Cardiac muscle cell (in vitro differentiated cells and primary cell): Measurements from ENCODE around the gene PDE4B. TPM values are rescaled to one million over a fixed set of nuclear protein-coding genes. Genes with fewer than 3 reads are reported as not detected.

Experiments
- DNase-seq, 2 donors: peaks; one replicate each; pipeline versions ENCODE4 v3.0.0 to v3.0.0-alpha.2; 2010 to 2017; ENCODE audit warnings: low read depth in 1 of 2, low spot score in 1 of 2
- H3K27ac ChIP-seq: fragments of 200-600 bp; sonication (generic); 2 replicates; pipeline ENCODE4 v1.5.1; 2016
- H3K27me3 ChIP-seq: fragments of 200-600 bp; sonication (generic); 2 replicates; pipeline ENCODE4 v1.6.0; 2016; ENCODE audit warnings: control low read depth
- H3K36me3 ChIP-seq: fragments of 200-600 bp; sonication (generic); 2 replicates; pipeline ENCODE4 v1.5.1; 2016; ENCODE audit warnings: control low read depth
- H3K4me1 ChIP-seq: fragments of 200-600 bp; sonication (generic); 2 replicates; pipeline ENCODE4 v1.8.1; 2017; ENCODE audit warnings: low read depth, mild to moderate bottlenecking, mixed run types
- H3K4me3 ChIP-seq: fragments of 200-600 bp; sonication (generic); 2 replicates; pipeline ENCODE4 v1.5.1; 2016; ENCODE audit warnings: mild to moderate bottlenecking
- H3K9me3 ChIP-seq: fragments of 200-600 bp; sonication (generic); 2 replicates; pipeline ENCODE4 v1.5.1; 2017; ENCODE audit warnings: low read depth, mild to moderate bottlenecking, control low read depth
- CTCF ChIP-seq: IDR thresholded peaks from 2 replicates; pipeline ENCODE4 v1.5.1; 2012; ENCODE audit warnings: low read depth, mild to moderate bottlenecking, low read length
- polyA plus RNA-seq: library from polyadenylated mRNA; unstranded; fragments of >200 nt; fragmentation: Nextera tagmentation; extraction: Ambion mirVana; gene quantifications from 2 replicates; pipeline ENCODE4 v1.2.1, GENCODE V29; 2016
- total RNA-seq: library from RNA; depleted of rRNA; stranded (reverse); fragments of >200 nt; gene quantifications from 2 replicates; pipeline ENCODE4 v1.2.3, GENCODE V29; 2016

PDE4B gene
- total and polyA plus RNA-seq, 2 experiments from 2014 or later, result 0.65 to 3.9 TPM

DNA sequence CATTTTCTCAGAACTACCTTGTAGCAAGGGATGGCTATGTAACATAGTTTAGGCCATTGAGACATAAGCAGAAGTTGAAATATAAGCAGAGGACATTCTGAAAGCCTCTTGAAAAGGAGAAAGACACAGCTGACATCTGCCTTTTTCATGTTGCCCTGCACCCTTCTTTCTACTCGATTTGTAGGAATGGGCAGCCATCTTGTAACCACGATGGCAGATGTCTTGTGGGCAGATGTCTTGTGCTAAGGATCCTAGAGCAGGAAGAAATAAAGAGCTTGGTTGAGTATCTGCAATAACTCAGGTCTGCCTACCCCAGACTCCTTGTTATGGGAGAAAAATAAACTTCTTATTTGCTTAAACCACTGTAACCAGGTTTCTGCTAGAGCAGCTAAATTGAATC lies 351.0 kb downstream of the PDE4B start:
- Histone ChIP-seq H3K27me3 (no peaks in the 10 kb centered on the region), H3K4me3 (no peak overlapping the region), H3K9me3 (no peaks in the 10 kb centered on the region), H3K27ac (no peak overlapping the region), H3K36me3 (no peaks in the 10 kb centered on the region), H3K4me1 (no peaks in the 10 kb centered on the region)
- DNase-seq, result no peak
- TF ChIP-seq CTCF, result no peak

- H3K27ac ChIP-seq, result no peak overlapping the region
- no peaks in the 10 kb centered on the region for H3K36me3 ChIP-seq
- TF ChIP-seq CTCF, result no peak
- no peaks in the 10 kb centered on the region for H3K27me3 ChIP-seq
- no peak for DNase-seq
- H3K4me3 ChIP-seq, result no peak overlapping the region
- no peaks in the 10 kb centered on the region for H3K9me3 ChIP-seq
- H3K4me1 ChIP-seq, result no peaks in the 10 kb centered on the region
These were observed 354.6 kb downstream of the PDE4B start for GRCh38 chr1:66147226-66147835.

GRCh38 chr1:66152034-66152433 lies 359.3 kb downstream of the PDE4B start:
- H3K36me3 ChIP-seq, result no peaks in the 10 kb centered on the region
- no peak overlapping the region for H3K4me3 ChIP-seq
- TF ChIP-seq CTCF, result no peak
- H3K27ac ChIP-seq, result no peak overlapping the region
- no peaks in the 10 kb centered on the region for H3K27me3 ChIP-seq
- no peak for DNase-seq
- H3K9me3 ChIP-seq, result no peaks in the 10 kb centered on the region
- no peaks in the 10 kb centered on the region for H3K4me1 ChIP-seq

DNA sequence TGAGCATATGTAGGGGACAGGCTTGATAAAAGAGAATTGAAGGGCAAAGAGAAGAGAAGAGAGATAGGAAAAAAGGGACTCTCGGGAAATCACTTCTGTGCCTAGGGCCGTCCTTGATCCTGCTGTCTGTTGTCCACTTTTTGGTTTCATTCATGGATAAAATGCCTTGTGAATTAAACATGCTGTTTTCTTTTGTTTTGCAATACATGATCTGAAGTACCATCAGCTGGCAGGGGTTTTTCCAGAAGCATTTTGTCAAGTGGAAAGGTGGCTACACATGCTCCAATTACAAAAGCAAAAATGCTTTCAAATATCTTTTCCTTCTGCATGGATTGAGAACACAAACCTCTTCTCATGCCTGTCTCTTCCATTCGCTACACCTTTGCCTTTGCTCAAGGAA lies 361.7 kb downstream of the PDE4B start:
- no peaks in the 10 kb centered on the region for H3K4me1 ChIP-seq
- no peaks in the 10 kb centered on the region for H3K27me3 ChIP-seq
- no peaks in the 10 kb centered on the region for H3K9me3 ChIP-seq
- DNase-seq, result no peak
- H3K27ac ChIP-seq, result no peak overlapping the region
- no peaks in the 10 kb centered on the region for H3K36me3 ChIP-seq
- H3K4me3 ChIP-seq, result no peak overlapping the region
- TF ChIP-seq CTCF, result no peak

- Histone ChIP-seq H3K36me3 (no peaks in the 10 kb centered on the region), H3K4me1 (no peaks in the 10 kb centered on the region), H3K9me3 (no peaks in the 10 kb centered on the region), H3K27ac (no peak overlapping the region), H3K27me3 (no peaks in the 10 kb centered on the region), H3K4me3 (no peak overlapping the region)
- no peak for DNase-seq
- no peak for TF ChIP-seq CTCF
These were observed 363.4 kb downstream of the PDE4B start for GRCh38 chr1:66156144-66156543.
